Myometrial cell (primary cell): ENCODE data around the gene PZP. TPM values are rescaled to one million over a fixed set of nuclear protein-coding genes. Genes with fewer than 3 reads are reported as not detected.

Experiments
- total RNA-seq: library from RNA; depleted of rRNA; stranded (reverse); fragments of >200 nt; gene quantifications from 2 replicates; pipeline ENCODE4 v1.2.3, GENCODE V29; 2015

The PZP gene
- total RNA-seq: not detected in 2 replicates

DNA sequence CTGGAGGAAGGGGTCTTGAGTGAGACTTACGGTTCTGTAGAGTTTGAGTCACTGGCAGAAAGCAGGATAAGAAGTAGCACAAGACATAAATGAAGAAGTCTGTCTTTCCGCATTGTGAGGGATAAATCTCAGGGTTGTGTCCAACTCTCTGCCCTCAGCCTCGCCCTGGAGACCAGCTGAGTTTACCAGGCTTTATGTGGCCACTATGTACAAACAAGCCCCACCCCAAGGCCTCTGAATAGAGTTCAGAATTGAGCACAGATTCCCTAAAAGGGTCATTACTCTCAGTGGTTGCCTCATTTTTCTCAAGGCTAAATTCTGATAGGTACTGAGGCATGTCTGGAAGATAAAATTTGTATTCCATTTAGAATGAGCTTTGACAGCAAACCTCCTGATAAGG, at the start of gene PZP:
TSS of gene PZP (minus strand) at position 167 of the 400 bp plus-strand sequence. CDS start at position 113, 54 bp downstream.

DNA sequence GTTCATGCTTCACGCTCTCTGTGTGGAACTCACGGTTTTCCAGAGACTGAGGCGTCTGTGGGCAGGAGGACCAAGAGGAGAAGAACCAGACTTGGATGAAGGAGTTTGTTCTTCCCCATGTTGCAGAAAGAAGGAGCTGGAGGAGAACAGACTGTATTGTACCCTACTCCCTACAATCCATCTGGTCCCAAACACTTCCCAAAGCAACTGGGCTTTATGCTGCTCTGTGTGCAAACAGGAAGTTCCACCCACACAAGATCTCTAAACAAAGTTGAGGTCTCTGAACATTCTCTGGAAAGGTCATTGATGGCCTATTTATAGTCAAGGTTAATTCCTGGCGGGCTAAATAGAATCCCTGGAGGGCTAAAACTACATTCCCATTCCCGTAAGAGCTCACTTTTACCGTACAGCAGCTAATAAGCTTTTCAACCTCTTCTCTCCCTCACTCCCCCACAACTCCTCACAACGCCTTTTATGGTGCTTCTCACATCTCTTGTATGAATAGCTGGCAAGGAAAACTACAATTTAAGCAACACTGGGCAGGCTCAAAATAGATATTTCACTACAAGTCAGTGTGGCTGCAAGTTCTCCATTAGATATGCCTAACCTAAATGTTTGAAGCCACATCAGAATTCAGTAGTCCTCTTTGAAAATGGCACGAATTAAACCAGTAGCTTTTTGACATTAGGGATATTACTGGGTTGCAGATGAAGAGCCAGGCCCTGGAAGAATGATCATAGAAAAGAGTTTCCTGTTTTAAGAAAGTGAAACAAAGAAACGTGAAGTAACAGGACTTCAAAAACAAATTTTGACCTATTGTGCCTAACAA, 92.2 kb downstream of the PZP start, which contains the start of gene A2M:
TSS of gene A2M (minus strand) at position 189 of the 829 bp plus-strand sequence. CDS start at position 119, 70 bp downstream.

Other genes starting within 250 kb of the PZP start
- gene KLRG1, start 218.8 kb downstream of the PZP start, total RNA-seq: 0.58 and 4.3 TPM in 2 replicates
- gene A2M, start 92.5 kb downstream of the PZP start, total RNA-seq: 6.6 and 25.7 TPM in 2 replicates